ENCODE measurements around the gene EBLN1.
A peak's percentile ranks its signal among the peaks of the same experiment; 100 is the strongest.

EBLN1 gene

DNA sequence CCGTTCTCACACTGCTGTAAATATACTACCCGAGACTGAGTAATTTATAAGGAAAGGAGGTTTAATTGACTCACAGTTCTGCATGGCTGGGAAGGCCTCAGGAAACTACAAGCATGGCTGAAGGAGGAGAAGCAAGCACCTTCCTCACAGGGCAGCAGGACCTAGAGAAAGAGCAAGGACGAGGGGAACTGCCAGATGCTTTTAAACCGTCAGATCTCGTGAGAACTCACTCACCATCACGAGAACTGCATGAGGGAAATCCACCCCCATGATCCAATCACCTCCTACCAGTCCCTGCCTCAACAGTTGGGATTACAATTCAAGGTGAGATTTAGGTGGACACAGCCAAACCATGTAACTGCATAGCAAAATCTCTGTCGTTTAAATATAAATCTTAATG lies at the start of gene EBLN1:
Gene EBLN1 (minus strand): TSS at position 174 of the 400 bp plus-strand sequence. CDS start 8,032 bp downstream, outside the sequence.
- no peak for DNase-seq (ENCODE audit: low read depth)

DNA sequence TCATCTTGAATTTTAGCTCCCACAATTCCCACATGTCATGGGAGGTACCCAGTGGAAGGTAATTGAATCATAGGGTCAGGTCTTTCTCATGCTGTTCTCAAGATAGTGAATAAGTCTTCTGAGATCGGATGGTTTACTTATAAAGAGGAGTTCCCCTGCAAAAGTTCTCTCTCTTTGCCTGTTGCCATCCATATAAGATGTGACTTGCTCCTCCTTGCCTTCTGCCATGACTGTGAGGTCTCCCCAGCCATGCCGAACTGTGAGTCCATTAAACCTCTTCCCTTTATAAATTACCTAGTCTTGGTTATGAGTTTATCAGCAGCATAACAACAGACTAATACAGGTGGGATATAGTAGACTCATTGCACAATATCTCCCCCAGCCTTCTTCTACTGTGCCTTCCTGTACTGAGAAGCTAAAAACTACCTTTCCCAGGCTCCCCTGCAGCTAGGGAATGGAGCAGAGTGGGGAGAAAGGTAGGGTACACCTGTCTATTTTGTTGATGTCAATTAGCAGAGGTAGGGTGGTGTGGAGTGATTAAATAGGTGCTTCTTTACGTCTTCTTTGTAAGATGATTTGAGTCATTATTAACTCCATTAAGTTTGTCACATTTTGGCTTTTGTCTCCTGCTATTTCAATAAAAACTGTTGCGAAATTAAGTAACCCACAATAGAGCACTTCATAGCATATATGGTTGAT lies 48.2 kb upstream of the EBLN1 start:
- DNase-seq (ENCODE audit: low read depth), result no peak

DNA sequence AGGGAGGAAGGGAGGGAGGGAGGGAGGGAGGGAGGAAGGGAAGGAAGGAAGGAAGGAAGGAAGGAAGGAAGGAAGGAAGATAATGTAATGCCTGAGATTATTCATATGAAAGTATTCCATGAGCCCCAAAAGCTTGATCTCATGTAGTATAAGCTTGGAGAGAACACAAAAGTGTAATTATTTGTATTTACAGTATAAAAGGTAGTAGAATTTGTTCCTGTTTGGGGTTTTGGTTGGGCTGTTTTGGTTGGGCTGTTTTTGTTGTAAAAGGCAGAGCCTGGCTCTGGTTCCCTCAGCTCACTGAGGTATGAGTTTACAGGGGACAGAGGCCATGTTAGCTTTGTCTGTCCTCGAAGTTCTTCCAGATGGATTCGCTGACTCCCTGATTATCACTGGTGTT lies 45.3 kb upstream of the EBLN1 start:
- DNase-seq (ENCODE audit: low read depth), result no peak

DNA sequence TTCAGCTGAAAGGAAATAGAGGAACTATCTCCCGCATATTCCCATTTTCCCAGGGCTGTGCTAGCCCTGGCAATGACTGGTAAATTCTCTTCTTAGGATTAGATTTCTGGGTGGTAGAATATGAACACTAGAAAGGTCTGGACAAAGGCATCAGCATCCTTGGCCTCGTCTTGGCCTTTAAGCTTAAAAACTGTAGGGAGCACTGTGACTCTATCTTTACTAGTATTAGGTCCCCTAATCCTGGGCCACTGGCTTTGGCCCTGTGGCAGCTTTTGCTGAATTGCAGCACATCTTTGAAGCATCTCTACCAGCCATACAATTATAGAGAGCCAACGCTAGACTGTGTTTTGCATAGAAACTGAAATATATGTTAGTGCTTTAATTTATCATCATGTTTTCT lies 41.5 kb upstream of the EBLN1 start:
- DNase-seq (ENCODE audit: low read depth), result no peak

DNA sequence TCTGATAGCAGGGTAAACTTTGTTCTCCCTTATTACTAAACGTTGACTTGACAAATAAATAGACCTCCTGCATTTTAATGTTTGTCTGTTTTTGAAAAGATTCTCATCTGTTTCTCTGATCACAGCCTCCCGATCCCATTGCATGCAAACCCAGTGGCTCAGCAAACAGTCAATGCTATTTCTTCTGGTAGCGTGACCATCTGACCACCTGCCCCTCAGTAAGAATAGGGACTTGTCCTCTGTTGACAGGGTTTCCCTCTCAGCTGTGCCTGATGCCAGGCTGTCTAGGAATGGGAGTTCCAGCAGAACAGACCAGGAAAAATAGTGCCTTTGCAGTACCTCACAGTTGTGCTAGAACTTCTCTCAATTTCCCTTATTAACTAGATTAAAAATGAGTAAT lies 40.7 kb upstream of the EBLN1 start:
- no peak for DNase-seq (ENCODE audit: low read depth)

DNA sequence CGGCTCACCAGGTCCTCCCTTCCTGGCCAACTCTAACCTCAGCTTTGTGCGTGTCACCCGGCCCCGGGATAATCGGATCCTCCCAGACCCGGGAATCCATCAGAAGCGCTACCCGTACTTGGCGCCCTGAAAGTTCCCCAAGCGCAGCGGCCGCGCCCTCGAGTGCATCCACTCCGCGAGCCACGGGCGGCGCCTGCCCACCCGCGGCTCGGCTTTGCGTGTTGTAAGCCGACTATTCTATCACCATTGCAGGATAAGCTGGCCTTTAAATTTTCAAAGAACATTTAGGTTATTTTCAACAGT lies 35.7 kb upstream of the EBLN1 start:
- peak; percentile 23 for DNase-seq (ENCODE audit: low read depth)

DNA sequence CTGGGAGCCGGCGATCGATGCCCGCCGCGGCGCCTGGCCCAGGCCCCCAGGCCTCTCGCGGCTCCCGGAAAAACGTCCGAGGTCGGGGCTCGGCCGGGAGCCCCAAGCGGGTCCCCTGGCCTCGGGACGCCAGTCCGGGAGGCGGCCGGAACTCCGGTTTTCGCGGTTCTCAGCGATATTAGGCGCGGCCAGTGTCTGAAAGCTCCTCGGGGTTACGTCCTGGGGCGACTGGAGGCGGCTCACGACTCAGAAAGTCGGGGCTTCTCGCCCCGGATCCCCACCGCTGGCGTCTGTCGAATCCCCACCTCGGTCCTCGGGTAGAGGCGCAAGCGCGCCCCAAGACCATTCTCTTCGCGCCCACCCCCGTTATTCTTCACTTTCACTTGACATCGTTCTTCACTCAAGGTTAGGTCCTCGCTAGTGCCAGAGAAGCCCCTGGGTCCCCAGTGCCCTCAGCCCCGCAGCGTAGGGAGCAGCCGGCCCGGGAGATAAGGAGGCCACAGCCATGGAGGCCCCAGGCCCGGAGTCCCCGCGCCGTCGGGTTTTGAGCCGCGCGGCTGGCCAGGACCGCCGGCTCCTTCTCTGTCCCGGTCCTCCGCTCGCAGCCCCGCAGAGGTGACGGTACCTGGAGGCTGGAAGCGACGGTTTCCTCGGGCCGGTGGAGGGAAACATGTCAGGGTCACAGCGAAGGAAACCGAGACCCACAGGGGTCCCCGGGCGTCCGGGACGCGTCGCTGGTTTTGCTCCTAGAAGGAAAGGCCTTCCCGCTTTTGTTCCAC lies 35.2 kb upstream of the EBLN1 start:
- peak; percentile 20 for DNase-seq (ENCODE audit: low read depth)

DNA sequence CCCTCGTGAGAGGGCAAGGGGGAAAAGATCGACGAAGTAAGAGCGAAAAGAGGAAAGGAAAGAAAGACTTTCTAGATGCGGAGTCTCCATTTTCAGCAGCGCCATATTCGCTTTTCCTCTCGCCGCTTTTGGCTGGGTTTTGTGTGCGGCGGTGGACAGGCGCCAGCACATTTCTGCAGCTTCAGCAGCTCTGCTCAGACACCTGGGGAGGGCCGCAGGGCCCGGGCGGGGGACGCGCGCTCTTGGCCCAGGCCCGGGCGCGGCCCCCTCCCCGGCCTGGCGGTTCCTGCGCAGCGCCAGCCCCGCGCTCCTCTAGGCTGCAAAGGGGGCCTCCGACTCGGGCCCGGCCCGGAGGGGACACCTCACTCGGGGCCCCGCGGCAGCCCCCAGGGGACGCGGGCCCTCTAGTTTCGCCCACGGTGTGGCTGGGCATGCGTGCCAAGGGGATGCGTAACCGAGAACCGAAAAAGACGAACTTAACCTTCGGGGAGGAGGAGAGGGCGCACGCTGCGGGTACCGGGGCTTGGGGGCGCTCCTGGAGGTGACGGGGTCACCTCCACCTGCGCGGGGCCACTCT lies 34.5 kb upstream of the EBLN1 start:
- DNase-seq (ENCODE audit: low read depth), result peak; percentile 69

DNA sequence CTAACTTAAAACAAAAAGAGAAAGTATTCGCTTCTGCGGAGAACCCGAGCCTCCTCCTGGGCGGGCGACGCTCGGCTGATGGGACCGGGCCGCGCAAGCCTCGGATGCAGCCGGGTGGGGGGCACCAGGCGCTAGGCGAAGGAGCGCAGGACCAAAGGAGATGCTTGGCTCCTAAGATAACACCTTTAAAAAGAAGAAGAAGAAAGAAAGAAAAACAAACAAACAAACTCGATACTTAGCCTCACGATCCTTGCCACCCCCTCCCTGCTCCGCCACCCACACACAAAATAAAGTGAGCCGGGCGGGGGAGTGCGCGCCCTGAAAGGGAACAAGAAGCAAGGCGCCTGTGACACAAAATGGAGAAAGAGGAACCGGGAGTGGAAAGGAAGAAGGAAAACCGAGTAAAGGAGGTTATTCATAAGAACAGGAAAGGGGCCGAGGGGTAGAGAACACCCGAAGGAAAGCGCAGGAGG lies 34.0 kb upstream of the EBLN1 start:
- DNase-seq (ENCODE audit: low read depth), result peak; percentile 54

DNA sequence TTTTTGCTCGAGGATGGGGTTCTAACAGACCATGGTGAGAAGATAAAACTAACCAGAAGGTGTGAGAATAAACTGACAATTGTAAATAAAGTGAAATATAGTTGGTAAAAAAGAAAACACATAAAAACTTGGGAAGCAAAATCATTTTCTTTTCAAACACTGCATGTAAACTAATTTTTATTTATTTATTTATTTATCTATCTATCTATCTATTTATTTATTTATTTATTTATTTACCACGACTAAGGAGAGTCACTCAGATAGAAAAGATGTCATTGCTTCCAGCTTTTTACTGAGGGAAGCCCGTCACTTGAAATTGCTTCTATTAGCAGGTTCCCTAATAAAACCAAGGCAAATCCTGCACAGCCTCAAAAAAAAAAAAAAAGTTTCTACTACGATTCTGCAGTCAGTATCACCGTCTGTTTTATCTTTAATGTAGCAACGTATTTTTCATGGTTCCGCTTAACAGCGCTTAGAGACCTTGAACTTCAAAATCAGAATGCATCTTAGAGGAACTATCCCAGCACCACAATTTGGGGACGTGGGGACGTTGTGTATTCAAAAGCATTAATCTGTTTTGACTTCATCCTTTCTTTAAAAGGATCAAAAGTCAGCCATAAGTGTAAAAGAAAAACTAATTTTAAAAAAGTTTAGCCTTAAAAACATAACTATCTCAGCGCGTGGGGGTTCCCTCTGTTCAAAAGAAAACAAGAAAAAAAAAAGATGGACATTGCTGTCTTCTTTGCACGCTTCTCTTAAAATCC lies 33.3 kb upstream of the EBLN1 start:
- no peak for DNase-seq (ENCODE audit: low read depth)

DNA sequence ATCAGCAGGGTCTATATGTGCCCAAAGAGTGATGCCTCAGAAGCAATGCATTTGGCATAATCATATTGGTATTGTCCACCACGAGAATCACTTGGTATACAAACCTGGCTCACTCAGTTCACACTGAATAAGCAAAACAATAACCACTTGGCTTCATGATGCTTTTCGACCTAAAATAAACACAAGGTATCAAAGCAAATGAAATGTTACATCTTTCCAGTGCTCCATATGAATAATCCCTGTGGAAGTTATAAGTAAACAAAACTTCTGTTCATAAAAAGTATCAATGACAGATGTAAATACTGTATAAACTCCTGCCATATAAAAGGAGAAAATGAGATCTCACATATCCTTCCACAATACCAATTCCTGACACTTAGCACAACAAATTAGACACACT lies 29.8 kb upstream of the EBLN1 start:
- DNase-seq (ENCODE audit: low read depth), result no peak

DNA sequence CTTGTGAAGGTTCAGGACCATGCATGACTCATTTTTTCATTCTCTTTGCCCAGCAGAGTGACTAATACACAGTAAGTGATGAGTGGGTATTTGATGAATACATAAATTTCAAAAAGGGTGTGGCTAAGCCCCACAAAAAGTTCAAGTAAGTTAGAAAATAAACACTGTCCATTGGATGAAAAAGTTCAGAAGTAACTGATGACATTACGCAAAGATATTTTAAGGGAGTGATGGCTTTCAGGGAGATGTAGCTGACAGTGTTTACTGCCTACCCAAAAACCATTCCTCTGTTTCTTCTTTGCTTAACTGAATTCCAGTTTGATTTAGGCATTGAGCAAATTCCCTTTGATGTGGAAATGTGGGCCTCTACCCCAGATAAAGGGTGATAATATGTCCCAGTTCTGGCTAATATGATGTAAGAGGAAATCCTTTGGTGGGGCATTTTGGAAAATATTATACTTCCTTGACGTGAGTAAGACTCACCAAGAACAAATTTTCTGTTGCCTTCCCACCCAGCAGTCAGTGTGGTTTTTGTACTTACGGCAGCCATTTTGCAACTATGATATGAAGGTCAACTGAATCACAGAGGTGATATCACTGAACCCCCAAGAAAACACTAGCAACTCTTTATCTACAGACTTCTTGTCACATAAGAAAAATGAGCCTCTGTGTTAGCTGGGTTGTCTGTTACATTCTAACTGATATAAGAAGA lies 29.0 kb upstream of the EBLN1 start:
- peak; percentile 31 for DNase-seq (ENCODE audit: low read depth)

DNA sequence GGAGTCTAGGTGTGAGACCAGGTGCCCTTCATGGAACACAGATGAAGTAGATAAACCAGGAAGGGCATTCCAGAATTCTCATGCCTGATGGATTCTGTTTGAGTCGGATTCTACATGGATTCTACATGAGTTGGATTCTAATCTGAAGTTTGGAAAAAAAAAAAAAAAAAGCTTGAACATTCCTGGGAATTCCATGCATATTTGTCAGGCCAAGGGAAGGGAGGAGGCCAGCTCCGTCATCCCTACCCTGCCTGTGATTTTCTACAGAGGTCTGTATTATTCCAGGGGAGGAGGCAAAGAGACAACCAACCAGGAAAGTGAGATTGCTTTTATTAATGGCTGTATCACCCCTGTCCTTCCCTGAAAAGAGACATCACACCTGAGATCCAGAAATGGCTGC lies 27.8 kb upstream of the EBLN1 start:
- no peak for DNase-seq (ENCODE audit: low read depth)

DNA sequence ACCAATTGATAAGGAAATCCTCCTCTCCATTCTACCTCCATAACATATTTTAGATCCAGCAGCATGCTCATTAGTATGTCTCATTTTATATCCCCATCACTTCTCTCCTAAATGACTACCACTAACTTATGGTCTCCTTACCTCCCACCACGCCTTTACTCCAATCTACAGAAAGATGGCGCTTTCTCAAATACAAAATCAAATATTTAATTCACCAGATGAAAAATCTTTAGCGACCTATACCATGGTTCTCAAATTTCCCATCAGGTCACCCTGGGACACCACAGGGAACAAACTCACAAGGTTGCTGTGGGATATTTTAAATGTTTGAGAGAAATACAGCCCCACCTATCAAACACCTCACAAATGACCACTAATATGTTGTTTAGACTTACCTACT lies 27.0 kb upstream of the EBLN1 start:
- no peak for DNase-seq (ENCODE audit: low read depth)

DNA sequence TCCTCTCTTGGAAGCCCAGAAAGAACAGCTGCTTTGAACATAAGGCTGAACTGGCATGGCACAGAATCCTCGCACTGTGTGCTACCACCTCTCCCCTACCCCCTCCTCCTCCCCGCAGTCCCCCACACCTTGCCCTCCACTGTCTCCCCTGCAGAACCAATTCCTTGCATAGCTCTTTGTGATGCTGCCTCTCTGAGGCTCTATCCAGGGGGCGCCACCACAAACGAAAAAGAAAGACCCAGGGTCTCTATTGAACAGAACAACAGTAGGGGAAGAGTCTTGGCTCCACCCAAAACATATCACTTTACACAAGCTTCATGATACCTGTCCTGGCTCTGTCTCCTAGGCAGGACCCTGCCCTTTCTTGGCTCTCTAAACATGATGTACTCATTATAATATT lies 26.2 kb upstream of the EBLN1 start:
- no peak for DNase-seq (ENCODE audit: low read depth)

DNA sequence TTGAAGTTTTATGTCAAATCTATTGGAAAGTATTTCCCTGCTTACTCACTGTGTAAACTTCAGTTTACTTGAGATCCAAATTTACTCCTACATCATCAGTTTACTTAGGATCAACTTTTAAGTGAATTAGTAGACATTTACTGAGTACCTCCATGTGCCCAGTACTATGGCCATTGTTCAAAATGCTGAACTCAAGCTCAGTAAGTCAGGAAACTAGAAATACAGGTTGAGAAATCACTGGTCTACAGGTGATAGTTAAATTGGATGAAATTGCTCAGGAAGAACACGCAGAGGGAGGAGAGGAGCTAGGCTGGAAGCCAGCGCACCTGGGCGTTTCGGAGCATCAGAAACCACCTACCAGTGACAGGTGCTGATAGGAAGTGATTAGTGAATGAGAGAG lies 25.5 kb upstream of the EBLN1 start:
- DNase-seq (ENCODE audit: low read depth), result no peak

DNA sequence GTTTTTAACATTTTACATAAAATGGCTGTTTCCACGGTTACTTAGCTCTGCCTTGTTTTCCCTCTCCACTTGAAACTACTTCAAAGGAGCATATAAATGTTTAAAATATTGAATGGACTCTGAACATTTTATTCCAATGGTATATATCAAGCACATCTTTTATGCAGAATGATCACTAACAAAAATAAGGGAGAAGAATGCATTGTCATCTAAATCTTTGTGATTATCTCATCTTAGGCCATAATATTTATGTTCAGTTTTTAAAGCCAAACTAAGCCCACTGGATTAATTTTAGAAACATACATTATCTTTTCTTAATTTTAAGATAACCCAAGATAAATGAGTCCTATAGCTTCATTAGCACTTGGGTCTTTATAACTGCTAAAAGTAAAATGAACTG lies 13.4 kb upstream of the EBLN1 start:
- DNase-seq (ENCODE audit: low read depth), result no peak

DNA sequence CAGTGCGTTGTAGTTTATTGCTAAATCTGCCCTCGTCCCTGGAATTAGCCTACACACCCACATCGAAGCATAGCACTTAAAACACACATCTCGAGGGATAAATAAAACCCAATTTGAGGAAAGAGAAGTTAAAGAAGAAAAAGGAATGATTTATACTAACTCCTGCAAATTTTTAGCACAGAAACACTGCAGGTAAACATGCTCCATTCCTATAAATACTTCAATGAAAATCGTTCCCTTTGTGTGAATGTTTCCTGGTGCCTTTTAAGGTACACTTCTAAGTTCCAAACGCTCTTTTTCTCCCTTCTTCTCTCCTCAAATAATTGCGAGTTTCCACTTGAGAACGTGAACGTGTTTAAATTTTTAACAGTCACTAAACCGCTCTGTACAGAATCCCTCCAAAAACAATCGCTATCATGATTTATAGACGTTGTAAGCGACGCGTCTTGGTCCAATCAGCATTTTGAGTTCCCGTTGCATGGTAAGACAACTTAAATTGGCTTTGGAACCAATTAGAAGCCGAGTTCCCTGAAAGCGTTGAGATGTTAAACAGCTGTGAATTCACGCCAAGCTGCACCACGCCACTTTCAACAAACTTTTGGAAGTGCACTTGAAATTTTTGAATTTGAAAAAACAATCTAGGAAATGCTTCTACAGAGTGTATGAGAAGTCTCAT lies 12.5 kb upstream of the EBLN1 start:
- DNase-seq (ENCODE audit: low read depth), result no peak

DNA sequence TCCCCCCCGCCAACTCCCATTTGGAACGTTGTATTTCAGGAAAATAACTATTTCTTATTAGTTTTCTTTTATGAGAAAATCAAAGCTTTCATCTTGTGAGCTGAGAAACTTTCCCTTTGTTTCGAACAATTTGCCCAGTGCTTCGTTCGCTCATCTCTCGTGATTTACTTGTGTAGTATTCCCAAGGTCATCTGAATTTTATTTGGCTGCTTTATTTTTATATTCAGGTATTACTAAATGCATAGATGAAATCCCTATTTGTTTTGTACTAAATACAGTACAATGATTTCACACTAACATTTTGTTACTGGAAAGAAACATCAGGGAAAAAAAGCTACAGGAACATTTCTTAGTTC lies 12.0 kb upstream of the EBLN1 start:
- DNase-seq (ENCODE audit: low read depth), result no peak

DNA sequence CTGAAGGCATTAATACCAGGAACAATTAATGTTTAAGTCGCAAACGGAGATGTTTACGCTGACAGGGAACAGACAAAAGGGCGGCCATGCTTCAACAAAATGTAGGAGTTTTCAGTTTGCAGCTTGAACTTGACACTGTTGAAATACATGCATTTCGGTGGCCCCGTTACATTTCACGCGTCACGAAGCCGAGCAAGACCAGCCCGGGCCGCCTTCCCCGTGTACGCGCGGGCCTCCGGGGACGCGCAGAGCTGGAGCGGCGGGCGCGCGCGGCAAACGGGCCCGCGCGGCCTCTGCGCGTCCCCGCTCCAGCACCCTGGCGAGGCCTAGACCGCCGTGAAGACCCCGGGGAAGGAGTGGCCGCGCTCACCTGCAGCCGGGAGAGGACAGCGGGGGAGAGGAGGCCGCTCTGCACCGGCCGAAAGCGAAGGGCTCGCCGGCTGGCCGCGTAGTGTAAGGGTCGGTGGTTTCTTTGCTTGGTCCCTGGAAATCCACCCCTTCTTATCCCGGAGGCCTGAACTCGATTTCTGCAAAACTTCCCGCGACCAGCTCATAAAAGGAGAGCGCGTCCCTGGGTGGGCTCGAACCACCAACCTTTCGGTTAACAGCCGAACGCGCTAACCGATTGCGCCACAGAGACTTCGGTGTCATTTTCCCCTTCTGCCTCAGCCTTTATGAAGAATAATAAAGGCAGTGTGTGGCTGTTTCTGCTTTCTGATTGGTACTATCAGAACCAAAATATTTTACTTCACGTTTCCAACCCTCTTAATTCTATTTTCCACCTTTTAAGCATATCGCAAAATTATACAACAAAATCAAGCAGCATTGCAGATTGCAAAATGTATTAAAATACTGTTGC lies 11.4 kb upstream of the EBLN1 start:
- peak; percentile 77 for DNase-seq (ENCODE audit: low read depth)
